Kidney epithelial cell (primary cell): ENCODE data around the gene ALG6. TPM values are rescaled to one million over a fixed set of nuclear protein-coding genes. Genes with fewer than 3 reads are reported as not detected.

Experiments
- DNase-seq: peaks from one replicate; pipeline ENCODE4 v3.0.0-alpha.2; 2010; ENCODE audit warnings: low read depth
- H3K27me3 ChIP-seq: 2 replicates; pipeline ENCODE4 v1.6.0; 2011; ENCODE audit warnings: low read length; ENCODE audit not compliant: control insufficient read depth, insufficient read depth
- H3K36me3 ChIP-seq: 2 replicates; pipeline ENCODE4 v1.5.1; 2011; ENCODE audit warnings: low read length; ENCODE audit not compliant: control insufficient read depth, insufficient read depth
- H3K4me3 ChIP-seq: 2 replicates; pipeline ENCODE4 v1.5.1; 2011; ENCODE audit warnings: low read depth, mild to moderate bottlenecking, control low read depth, low read length
- CTCF ChIP-seq: IDR thresholded peaks from 2 replicates; pipeline ENCODE4 v1.5.1; 2011; ENCODE audit warnings: mild to moderate bottlenecking, moderate library complexity, low read length, control low read depth, inconsistent platforms; ENCODE audit not compliant: insufficient read depth, poor library complexity, severe bottlenecking
- total RNA-seq: library from RNA; depleted of rRNA; stranded (reverse); fragments of >200 nt; gene quantifications from 2 replicates; pipeline ENCODE4 v1.2.3, GENCODE V29; 2015

Gene ALG6
- total RNA-seq, 1 donor from 2014 or later, result 10.6 TPM

GRCh38 chr1:63327417-63328054 is 39.9 kb upstream of the ALG6 start:
- peak; percentile 83 for TF ChIP-seq CTCF
- no peak overlapping the region for H3K4me3 ChIP-seq
- H3K36me3 ChIP-seq, result no peaks in the 10 kb centered on the region
- peaks cover 85% of the 10 kb centered on the region for H3K27me3 ChIP-seq
- DNase-seq, result no peak

GRCh38 chr1:63328122-63328521 is 39.3 kb upstream of the ALG6 start:
- H3K36me3 ChIP-seq, result no peaks in the 10 kb centered on the region
- no peak overlapping the region for H3K4me3 ChIP-seq
- peaks cover 82% of the 10 kb centered on the region for H3K27me3 ChIP-seq
- DNase-seq, result no peak
- no peak for TF ChIP-seq CTCF

- Histone ChIP-seq H3K36me3 (no peaks in the 10 kb centered on the region), H3K27me3 (peaks cover 81% of the 10 kb centered on the region), H3K4me3 (no peak overlapping the region)
- no peak for TF ChIP-seq CTCF
- no peak for DNase-seq
Measured at GRCh38 chr1:63328781-63329180, 38.6 kb upstream of the ALG6 start.

- TF ChIP-seq CTCF, result no peak
- Histone ChIP-seq H3K27me3 (peaks cover 74% of the 10 kb centered on the region), H3K36me3 (no peaks in the 10 kb centered on the region), H3K4me3 (no peak overlapping the region)
- no peak for DNase-seq
Measured at GRCh38 chr1:63329621-63330330, 37.7 kb upstream of the ALG6 start.

- Histone ChIP-seq H3K36me3 (no peaks in the 10 kb centered on the region), H3K4me3 (no peak overlapping the region), H3K27me3 (peaks cover 76% of the 10 kb centered on the region)
- DNase-seq, result no peak
- no peak for TF ChIP-seq CTCF
Measured at GRCh38 chr1:63330331-63330916, 37.0 kb upstream of the ALG6 start.
